Activated naive CD4-positive, alpha-beta T cell treated with Interleukin-2 at 50 U/mL for 16 hours (primary cell): Measurements from ENCODE around the gene FAM89B.

ENCODE experiments used
- DNase-seq: peaks from one replicate; pipeline ENCODE4 v3.0.0-alpha.2; 2020

FAM89B gene

DNA sequence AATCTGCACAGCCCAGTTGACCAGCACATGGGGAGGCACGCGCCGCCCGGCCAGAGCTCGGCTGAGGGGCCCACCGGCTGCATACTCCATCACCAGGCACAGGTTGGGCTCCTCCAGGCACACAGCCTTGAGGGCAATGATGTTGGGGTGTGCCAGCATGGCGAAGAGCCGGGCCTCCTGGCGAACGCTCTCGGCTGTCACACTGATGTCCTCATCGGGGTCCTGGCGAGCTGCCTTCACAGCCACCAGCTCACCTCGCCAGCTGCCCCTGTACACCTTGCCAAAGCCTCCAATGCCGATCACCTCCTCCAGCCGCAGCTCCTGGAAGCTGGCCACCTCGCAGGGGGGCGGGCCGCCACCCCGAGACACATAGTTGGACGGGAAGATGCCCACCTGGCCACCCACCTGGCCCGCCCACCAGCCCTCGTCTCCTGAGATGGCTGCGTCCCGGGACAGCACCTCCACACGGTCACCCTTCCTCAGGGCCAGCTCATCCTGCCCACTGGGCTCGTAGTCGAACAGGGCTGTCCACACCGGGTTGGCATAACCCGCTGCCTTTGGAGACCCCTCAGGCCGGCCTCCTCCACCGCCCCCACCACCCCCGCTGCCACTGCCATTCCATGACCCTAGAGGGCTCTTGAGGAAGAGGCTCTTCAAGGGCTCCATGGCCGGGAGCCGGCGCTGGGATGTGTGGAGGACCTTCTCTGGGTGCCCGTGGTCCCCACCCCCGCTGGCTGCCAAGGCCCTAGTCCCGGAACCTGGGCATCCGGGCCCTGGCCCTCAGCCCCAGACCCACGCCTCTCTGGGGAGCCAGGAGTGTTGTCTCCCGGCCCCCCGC lies 41.0 kb downstream of the FAM89B start:
- DNase-seq: peak; percentile 15

- DNase-seq: peak; percentile 100
Observed at GRCh38 chr11:65615229-65615949, 43.1 kb downstream of the FAM89B start, which contains the start of gene PCNX3. PCNX3 (plus strand) TSS chr11:65615776; CDS start chr11:65616312, 536 bp downstream.

DNA sequence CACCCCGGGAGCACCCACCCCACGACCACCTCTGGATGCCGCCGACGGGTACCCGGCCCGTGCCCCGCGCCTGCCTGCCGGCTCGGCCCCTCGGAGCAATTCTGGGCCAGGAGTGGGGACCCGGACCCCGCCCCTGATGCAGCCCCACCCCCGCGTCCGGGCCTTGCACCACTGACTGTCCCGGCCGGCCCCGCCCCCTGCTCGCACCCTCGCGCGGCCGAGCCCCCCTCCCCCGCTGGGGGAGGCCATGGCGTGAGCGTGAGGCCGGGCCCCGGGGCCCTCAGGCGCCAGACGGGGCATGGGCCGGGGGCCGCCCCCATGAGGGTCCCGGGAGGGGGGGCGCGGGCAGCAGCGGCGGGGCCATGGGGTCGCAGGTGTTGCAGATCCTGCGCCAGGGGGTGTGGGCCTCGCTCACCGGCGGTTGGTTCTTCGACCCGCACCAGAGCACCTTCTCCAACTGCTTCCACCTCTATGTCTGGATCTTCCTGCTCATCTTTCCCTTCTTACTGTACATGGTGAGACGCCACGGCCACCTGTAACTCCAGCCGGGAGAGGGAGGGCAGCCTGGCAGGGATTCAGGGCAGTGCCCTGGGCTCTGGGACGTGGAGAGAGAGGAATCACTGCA lies 43.7 kb downstream of the FAM89B start:
- DNase-seq: no peak

DNA sequence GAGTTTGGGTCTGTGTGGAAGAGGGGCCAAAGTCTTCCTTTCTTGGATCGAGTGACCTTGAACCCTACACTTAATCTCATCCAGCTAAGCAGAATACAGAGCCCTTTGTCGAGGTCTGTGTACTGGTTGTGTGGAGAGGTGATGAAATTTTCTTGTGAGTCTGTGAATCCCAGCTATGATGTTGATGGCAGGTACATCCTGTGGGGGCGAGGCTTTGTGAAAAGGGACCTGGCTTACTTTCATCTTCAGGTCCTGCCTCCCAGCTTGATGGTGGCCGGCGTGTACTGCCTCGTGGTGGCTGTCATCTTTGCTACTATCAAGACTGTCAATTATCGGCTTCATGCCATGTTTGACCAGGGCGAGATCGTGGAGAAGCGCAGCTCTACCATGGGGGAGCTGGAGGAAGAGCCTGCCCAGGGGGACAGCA lies 44.2 kb downstream of the FAM89B start:
- DNase-seq: peak; percentile 19

- no peak for DNase-seq
Observed at GRCh38 chr11:65617136-65617850, 45.0 kb downstream of the FAM89B start.

DNA sequence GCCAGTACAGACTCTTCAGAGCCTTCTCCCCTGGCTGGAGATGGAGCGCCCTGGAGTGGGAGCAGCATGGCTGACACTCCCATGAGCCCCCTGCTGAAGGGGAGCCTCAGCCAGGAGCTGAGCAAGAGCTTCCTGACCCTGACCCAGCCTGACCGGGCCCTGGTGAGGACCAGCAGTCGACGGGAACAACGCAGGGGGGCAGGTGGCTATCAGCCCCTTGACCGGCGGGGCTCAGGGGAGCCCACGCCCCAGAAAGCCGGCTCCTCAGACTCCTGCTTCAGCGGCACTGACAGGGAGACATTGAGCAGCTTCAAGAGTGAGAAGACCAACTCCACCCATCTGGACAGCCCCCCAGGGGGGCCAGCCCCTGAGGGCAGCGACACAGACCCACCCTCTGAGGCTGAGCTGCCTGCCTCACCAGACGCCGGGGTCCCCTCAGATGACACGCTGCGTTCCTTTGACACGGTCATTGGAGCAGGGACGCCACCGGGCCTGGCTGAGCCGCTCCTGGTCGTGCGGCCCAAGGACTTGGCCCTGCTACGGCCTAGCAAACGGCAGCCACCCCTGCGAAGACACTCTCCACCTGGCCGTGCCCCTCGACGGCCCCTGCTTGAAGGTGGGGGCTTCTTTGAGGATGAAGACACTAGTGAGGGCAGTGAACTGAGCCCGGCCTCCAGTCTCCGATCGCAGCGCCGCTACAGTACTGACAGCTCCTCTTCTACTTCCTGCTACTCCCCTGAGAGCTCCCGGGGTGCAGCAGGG lies 45.8 kb downstream of the FAM89B start:
- no peak for DNase-seq

DNA sequence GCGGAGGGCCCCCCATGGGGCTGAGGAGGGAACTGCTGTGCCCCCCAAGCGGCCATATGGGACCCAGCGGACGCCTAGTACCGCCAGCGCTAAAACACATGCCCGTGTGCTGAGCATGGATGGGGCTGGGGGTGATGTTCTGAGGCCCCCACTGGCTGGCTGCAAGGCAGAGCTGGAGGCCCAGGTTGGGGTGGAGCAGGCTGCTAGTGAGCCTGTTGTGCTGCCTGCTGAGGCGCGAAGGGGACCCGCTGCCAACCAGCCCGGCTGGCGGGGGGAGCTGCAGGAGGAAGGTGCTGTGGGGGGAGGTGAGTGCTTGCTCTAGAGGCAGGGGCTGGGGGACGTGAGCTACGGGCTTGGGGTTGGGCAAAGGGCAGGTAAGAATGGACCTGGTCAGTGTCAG lies 46.4 kb downstream of the FAM89B start:
- no peak for DNase-seq

DNA sequence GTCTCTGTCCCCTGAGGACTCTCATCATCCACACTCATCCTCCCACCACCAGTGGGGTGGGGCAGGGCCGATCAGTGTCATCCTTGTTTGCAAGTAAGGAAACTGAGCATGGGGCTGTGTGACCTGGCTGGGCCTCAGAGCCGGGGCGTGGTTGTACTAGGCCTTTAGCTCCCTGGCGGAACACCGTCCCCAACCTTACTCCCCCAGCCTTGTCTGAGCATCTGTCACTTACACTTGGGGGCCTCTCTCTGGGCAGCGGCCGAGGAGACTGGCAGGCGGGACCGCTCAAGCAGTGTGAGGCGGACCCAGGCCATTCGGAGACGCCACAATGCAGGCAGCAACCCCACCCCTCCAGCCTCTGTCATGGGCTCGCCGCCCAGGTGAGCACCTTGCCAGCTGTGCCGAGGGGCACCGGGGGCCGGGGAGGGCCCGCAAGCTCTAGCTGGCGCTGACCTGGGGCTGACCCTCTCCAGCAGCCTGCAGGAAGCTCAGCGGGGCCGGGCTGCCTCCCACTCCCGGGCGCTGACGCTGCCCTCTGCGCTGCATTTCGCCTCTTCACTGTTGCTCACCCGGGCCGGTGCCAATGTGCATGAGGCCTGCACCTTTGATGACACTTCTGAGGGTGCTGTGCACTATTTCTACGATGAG lies 47.1 kb downstream of the FAM89B start:
- DNase-seq: no peak

GRCh38 chr11:65620666-65621065 lies 48.3 kb downstream of the FAM89B start:
- DNase-seq: no peak

DNA sequence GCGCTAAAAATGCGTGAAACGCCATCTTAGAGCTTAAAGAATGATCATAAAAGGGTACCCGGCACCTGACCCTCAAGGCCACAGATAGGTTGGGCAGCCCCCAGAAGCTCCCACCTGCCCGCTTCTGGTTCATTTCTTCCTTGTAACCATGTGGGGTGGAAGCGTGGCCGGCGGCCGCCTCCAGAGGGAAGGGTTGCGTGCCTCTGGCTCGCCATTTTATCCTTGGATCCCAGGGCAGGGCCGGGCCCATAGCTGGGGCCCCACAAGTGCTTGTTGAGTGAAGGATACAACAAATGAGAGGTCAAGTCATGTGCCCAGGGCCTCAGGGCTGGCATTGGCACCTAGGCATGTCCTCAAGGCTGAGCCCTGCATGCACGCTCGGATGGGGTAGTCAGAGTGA lies 49.1 kb downstream of the FAM89B start:
- no peak for DNase-seq

DNA sequence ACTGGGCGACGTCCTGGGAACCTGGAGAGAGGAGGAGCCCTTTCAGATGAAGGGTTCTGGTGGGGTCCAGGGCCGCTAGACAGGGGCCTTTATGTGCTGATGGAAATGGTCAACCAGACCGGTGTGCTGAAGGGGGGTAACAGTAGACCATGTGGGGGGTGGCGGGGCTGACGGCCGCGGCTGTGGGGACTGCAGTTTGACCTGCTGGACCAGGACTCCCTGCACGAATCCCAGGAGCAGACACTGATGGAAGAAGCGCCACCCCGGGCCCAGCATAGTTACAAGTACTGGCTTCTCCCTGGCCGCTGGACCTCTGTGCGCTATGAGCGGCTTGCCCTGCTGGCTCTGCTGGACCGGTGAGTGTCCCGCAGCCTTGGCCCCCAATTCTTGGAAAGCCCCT lies 49.7 kb downstream of the FAM89B start:
- DNase-seq: no peak

DNA sequence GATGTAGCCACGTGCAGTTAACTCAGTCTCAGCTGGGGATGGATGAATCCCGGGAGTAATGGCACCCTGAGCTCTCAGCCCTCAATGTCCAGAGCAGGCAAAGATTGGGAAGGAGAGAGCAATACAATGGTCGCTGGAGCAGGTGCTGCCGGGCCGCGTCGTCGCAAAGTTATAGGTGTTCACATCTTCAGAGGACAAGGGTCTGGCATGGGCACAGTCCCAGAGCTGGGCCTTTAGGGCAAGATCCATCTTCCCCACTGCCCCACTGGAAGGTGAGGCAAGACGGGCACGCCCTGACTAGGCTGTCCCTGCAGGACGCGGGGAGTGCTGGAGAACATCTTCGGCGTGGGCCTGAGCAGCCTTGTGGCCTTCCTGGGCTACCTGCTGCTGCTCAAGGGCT lies 50.8 kb downstream of the FAM89B start:
- DNase-seq: no peak
